Hematopoietic multipotent progenitor cell treated with erythropoietin and hydrocortisone succinate and interleukin-3 and kit ligand, for 15 days (in vitro differentiated cells): Measurements from ENCODE around the gene MARCHF5.

Experiments used
- DNase-seq: peaks from one replicate; pipeline ENCODE4 v3.0.0-alpha.2; 2015; ENCODE audit warnings: low spot score

The MARCHF5 gene

GRCh38 chr10:92290837-92291615 is at the start of gene MARCHF5, which contains the start of gene CPEB3:
Gene MARCHF5 (plus strand): TSS chr10:92291167. CDS start chr10:92291495, 328 bp downstream.
Gene CPEB3 (minus strand): TSS chr10:92291078. CDS start chr10:92240350, 50,728 bp downstream.
- peak; percentile 94 for DNase-seq

- DNase-seq = no peak
These were observed 49.5 kb upstream of the MARCHF5 start for GRCh38 chr10:92241501-92241900.

GRCh38 chr10:92242380-92242779 is 48.6 kb upstream of the MARCHF5 start:
- DNase-seq = no peak

- no peak for DNase-seq
These were observed 47.9 kb upstream of the MARCHF5 start for GRCh38 chr10:92242910-92243671.

- no peak for DNase-seq
These were observed 46.2 kb upstream of the MARCHF5 start for GRCh38 chr10:92244796-92245195.

GRCh38 chr10:92248566-92248965 is 42.4 kb upstream of the MARCHF5 start:
- no peak for DNase-seq

GRCh38 chr10:92263396-92263795 is 27.6 kb upstream of the MARCHF5 start:
- DNase-seq = no peak

- no peak for DNase-seq
These were observed 26.7 kb upstream of the MARCHF5 start for GRCh38 chr10:92264249-92264648.

- no peak for DNase-seq
These were observed 25.2 kb upstream of the MARCHF5 start for GRCh38 chr10:92265687-92266258.

GRCh38 chr10:92267343-92267742 is 23.6 kb upstream of the MARCHF5 start:
- DNase-seq = no peak

- DNase-seq = no peak
These were observed 22.2 kb upstream of the MARCHF5 start for GRCh38 chr10:92268748-92269147.

GRCh38 chr10:92274071-92274470 is 16.9 kb upstream of the MARCHF5 start:
- DNase-seq = no peak

GRCh38 chr10:92278996-92279696 is 11.8 kb upstream of the MARCHF5 start:
- no peak for DNase-seq

GRCh38 chr10:92284112-92284704 is 6.8 kb upstream of the MARCHF5 start:
- no peak for DNase-seq

- DNase-seq = peak; percentile 21
These were observed 711 bp upstream of the MARCHF5 start for GRCh38 chr10:92290076-92290836.

- DNase-seq = no peak
These were observed 574 bp downstream of the MARCHF5 start for GRCh38 chr10:92291616-92291865.

- peak; percentile 50 for DNase-seq
These were observed 1.2 kb downstream of the MARCHF5 start for GRCh38 chr10:92291921-92292845.

- DNase-seq = no peak
These were observed 7.5 kb downstream of the MARCHF5 start for GRCh38 chr10:92298487-92298886.

- DNase-seq = no peak
These were observed 12.1 kb downstream of the MARCHF5 start for GRCh38 chr10:92303096-92303495.

- DNase-seq = no peak
These were observed 13.1 kb downstream of the MARCHF5 start for GRCh38 chr10:92304061-92304460.
